ENCODE measurements around the gene KRT86.

KRT86 gene

DNA sequence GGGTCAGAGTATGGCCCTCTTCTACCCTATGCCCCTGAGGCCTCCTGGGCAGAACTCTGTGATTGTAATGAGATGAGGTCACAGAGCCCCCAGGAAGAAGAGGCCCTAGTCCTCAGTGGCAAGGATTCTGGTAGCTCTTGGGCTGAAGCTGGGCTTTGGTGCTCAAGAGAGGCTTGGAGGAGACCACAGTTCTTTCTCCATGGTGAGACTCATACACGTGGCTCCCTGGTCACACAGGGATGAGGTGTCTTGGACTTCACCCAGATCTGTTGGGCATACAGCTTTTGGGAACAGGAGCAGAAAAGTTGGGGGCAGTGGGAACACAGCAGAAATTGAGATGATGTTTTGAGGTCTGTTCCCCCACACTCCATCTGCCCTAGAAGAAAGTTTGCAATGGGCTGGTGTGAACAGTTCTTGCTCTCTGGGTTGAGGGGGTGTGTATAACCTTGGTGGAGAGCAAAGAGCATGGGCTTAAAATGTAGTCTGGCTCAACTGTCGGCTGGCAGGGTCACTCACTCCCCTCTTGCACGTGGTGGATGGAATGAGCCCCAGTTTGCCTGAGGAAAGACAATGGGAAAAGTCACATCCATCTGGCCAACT, at the start of gene KRT86:
KRT86 (plus strand) TSS at position 125 of the 600 bp plus-strand sequence. CDS start 27,272 bp downstream, outside the sequence.
- DNase-seq: no peak

DNA sequence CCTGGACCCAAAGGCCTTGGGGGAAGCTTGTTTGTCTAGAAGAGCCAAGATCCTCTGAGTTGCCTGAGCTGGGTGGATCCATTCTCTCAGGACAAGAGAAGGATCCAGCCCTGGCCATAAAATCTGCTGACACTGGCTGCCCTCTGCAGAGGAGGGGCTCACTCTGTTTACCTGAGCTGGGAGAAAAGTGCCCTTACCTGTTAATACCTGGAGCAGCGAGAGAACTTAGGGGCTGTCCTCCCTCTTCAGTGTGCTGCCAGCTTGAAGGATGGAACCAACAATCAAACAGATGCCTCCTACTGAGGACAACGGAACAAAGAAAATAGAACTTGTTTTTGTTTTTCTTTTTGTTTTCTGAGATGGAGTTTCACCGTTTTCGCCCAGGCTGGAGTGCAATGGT, 48.7 kb upstream of the KRT86 start:
- no peak for DNase-seq

DNA sequence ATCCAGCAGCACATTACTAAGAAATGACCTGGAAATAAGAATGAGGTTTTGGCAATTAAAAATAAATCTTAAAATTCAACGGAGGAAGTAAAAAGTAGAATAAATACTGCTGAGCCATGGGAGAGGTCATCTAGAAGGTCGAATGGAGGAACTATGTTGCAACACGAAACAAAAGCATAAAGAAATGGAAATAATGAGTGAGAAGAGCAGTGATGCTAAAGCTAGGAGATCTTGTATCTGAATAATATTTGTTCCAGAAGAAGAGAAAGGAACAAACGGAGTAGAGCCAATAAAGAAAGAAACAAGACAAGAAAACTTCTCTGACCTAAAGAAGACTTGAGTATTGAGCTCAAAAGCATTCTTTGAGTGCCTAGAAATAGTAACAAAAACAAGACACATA, 48.0 kb upstream of the KRT86 start:
- DNase-seq: no peak

DNA sequence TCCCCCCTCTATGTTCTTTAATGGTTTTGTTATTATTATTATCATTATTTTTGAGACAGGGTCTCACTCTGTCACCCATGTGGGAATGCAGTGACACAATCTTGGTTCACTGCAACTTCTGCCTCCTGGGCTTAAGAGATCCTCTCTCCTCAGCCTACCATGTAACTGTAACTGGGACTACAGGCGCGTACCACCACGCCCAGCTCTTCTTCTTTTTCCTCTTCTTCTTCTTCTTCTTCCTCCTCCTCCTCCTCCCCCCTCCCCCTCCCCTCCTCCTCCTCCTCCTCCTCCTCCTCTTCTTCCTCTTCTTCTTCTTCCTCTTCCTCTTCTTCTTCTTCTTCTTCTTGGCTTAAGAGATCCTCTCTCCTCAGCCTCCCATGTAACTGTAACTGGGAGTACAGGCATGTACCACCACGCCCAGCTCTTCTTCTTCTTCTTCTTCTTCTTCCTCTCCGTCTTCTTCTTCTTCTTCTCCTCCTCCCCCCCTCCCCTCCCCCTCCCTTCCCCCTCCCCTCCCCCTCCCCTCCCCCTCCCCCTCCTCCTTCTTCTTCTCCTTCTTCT, 46.8 kb upstream of the KRT86 start:
- DNase-seq: no peak

DNA sequence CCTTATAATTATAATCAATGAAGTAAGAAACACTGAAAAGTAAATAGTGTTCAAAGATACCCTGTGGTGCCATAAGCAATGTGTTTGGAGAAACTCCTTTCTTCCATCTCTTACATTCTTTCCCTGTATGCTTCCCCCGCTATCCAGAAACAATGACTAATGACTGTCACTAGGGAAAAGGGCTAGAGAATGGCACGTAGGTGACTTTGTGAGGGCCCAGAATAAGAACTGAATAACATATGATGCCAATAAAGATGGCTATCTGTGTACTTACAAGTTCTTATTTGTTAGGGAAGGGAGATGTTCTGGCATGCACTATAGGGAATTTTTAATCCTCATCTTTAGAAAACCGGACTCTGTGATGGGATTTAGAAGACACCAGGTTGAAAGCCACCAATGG, 46.1 kb upstream of the KRT86 start:
- DNase-seq: no peak

DNA sequence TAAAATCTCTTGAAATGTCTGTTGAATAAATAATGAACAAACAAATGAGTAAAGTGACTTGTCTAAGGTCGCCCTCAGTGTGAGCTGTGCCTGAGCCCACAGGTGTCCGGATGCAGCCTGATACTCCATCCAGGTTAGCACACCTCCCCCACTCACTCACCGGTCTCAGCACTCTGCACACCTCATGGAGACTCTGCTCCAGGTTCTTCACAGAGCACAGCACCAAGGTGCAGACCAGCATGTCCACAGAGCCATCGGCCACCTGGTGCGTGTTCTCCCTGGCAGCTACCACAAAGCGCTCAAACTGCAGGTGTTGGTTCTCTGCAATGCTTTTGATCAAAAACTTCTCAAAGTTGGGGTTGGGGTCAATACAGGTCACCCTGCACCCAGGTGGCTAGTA, 45.5 kb upstream of the KRT86 start:
- no peak for DNase-seq

DNA sequence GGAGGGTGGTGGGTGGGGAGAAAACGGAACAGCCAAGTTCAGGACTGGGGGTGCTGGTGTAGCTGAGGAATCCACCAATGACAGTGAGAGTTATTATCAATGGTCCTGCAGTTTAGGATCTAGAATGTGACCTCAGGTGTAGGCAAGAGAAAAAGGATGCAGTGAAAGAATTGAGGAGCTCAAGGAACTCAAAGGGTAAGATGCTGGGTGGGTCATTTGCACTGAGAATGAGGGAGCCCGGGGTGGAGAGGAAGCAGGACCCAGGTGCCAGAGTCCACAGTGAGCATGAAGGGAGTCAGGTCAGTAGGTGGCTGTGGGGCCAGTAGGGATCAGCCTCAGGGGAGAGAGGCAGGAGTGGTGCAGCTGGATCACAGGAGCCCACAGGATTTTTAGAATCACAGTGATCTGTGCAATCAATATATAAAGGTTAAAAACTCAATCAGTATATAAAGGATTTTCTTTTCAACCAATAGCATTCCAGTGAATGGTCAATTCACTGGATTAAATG, 44.6 kb upstream of the KRT86 start:
- DNase-seq: no peak

DNA sequence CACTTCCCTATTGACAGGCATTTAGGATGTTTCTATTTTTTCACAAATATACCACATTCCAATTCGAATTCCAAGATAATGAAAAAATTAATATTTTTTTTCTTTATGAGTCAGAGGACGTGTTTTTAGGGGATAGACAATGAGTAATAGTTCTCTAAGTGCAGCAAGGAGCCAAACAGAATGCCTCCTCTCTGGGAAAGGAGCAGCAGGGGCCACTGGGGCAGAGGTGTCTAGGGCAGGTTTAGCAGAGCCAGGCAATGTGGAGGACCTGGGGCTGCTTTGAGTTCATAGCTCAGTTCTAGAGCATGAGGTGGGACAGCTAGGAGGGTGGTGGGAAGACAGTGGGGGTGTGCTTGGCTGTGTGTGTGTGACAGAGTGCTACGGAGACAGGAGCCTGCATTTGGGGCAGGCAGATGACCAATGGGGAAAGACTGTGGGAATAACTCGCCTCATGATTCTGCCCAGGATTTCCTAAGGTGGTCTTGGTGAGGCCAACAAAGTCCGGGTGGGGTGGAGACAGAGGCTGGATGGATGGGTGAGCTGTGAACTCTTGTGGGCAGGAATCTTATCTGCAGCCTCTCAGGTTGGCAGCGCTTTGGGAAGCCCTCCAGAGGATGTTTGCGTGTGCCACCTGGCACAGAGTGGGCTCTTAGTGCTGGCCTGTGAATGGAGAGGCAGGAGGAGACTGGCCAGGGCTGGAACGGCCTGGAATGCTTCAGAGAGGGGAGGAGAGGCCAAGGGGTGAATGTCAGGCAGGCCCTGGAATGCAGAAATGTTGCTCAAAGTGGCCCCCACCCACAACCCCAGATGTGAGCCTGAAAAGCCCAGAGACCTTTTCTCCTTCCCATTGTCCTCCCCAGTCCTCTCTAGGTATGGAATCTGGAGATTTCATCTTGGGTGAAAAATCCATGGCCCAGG, 43.8 kb upstream of the KRT86 start:
- no peak for DNase-seq

DNA sequence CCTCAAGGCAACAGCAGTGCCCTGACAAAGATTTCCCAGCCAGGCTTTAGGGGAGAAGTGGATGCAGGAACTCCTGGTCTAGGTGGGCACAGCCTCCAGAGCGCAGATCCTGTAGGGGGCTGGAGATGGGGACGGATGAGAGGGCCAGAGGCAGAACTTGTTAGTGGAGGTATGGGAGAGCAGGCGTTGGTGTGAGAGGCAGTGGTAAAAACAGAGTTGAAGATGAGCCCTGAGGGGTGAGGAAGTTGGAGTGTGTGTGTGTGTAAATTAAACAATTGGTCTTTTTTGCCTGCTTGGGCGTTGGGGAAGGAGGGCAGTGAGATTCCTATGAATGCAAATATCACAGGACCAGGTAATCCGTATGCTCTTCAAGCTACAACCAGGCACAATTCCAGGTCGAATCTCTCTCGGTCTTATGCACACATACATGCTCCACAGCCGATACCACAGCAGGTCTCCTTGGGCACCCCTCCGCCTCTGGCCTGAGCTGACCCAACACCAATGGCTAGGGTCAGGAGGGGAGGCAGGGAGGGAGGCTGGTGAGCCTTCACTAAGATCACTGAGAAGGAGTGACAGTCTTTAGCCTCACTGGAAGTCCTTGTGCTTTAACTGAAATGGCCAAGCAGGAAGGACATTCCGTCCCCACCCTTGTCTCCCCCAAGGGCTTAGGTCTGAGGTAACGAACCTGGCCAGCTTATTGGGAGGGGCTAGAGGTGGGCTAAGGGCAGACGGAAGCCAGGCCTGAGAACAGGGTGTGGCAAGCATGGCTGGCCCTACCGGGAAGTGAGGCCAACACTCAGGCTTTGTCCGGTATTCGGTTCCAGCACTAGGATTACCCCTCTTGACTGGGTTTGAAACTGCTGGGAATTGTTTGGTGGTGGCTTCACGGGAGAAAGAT, 42.9 kb upstream of the KRT86 start:
- DNase-seq: no peak

DNA sequence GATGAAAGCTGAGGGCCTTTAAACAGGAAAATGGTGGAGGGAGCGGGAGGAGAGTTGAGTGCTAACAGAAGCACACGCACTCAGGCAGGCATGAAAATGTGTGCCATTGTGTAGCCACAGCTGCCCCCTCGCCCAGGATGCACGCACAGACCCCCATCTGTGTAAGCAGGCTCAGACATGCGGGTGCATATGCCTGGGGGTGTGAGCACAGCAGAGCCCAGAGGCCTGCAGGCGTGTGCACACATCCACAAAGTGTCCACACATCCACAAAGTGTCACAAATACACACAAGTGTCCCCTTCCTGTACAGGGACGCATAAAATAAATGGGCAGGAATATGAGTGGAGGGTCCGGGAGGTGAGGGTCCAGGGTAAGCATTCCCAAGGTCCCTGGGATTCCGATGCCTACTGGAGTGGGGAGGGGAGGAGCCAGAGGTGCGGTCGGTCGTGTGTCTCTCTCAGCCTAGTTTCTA, 42.2 kb upstream of the KRT86 start:
- no peak for DNase-seq

DNA sequence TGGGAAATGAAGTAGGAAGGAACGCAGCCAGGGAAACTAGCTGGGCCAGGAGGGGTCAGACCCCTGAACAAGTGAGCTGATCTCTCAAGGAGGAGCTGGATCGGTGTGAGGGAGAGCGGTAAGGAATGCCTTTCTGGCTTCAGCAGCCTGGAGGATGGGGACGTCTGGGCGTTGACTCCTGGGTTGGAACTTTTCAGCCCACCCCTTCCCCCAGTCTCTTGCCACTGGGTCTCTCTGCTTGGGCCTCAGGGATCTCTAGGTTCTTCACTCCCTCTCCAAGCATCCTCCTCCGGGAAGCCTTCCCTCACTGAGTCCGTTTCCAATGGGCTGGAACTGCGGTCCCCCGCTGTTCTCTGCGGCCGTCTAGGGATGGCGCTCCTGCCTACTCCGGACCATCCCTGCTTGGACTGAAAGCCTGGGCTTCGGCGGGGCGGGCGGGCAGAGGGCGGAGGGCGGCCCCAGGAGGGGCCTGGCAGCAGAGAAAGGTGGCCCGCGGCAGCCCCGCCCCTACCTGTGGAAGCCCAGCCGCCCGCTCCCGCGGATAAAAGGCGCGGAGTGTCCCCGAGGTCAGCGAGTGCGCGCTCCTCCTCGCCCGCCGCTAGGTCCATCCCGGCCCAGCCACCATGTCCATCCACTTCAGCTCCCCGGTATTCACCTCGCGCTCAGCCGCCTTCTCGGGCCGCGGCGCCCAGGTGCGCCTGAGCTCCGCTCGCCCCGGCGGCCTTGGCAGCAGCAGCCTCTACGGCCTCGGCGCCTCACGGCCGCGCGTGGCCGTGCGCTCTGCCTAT, 41.6 kb upstream of the KRT86 start, which contains the start of gene KRT7:
KRT7 (plus strand) TSS at position 570 of the 788 bp plus-strand sequence; CDS start at position 624, 54 bp downstream.
- DNase-seq: no peak

DNA sequence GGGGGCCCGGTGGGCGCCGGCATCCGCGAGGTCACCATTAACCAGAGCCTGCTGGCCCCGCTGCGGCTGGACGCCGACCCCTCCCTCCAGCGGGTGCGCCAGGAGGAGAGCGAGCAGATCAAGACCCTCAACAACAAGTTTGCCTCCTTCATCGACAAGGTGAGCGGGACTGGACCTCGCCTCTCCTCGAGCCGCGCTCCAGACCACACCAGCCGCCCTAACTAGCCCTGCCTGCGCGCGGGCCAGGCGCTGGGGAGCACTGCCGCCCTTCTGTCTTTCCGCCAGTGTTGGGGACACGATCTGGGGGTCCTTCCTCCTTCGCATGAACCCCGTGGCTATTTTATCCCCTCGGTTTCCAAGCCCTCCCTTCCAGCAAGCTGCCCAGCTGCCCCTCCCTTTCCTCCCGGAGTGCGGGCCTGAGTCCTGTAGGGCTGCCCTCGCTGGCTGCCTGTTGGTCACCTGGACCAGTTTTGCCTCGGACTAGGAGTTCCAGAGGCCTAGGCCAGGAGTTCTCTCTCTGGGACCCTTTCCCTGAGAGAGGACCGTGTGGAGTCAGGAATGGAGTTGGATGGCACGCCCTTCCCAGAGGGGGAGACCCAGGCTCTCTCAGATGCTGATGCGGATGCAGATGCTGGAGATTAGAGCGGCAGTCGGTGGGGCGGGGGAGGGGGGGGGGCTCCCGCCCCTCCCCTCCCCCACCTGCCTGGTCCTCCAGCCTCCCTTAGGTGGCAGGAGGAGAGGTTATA, 40.8 kb upstream of the KRT86 start:
- DNase-seq: no peak

DNA sequence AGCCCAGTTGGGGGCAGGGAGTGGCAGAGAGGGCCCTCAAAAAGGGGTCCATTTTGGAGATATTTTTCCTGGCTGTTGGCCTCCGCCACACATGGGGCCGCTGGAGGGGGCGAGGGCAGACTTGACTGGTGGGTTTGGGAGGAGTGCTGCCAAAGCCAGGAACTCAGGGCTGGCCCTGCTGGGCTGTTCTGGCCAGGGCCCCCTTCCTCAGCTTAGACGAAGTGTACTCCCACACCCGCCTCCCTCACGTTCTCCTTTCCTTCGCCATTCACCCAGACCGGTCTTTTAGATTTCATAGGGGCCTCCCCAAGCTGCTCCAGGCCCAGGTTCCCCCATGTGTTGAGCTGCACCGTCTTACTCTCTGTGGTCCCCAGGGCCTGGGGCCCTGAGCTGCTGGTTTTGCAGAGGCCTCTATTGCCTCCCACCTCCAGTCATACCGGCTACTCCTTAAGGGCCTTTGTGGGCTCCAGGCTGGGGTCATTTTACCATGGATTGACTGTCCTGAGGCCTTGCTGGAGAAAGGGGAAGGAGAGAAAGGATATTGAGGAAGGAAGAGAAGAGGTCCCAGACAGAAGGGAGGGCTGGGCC, 40.1 kb upstream of the KRT86 start:
- DNase-seq: no peak

DNA sequence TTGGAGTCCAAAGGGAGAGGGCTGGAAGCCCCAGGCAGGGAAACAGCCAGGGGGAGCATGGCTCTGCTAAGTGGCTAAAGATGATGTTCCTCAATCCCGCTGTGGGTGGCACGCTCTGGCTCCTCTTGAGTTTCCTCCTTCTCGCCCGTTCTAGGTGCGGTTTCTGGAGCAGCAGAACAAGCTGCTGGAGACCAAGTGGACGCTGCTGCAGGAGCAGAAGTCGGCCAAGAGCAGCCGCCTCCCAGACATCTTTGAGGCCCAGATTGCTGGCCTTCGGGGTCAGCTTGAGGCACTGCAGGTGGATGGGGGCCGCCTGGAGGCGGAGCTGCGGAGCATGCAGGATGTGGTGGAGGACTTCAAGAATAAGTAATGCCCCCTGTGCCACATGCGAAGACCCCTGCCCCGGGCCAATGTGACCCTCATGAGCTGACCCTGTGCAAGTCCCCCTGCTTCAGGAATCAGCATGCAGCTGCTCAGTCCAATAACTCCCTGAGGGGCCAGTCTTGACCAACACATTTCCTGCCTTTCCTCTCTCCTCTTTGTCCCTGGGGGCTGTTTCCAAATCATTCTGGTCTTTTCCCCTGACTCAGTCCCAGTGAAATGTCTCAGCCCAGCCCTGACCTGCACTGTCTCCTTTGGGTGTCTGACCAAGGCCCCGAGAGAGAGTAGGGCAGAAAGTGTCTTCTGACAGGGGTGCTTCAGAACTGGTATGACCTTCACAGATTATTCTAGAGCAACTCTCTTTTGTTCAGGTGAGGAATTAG, 39.3 kb upstream of the KRT86 start:
- DNase-seq: no peak

DNA sequence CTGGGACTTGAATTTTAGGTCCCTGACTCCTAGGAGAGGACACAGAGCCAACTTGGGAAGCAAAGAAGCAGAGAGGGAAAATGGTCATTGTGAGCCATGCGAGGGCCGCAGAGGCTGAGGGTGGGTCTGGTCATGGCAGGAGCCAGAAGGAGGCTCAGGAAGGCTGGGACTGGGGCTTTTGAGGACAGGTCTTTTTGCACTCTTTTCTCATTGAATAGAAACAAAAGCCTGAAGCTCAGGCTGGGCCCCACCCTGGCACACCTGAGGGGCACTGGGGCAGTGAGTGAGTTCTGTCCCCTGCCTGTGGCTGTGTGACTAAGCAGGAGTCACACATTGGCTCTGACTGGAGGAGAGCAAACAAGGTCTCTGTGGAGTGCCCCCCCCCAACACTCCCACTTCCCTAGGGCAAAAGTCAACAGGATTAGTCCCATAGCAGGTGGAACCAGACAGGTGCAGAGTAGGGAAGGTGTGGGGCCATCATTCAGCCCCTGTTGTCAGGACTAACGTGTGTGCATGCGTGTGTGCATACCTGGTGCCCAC, 38.6 kb upstream of the KRT86 start:
- DNase-seq: no peak

DNA sequence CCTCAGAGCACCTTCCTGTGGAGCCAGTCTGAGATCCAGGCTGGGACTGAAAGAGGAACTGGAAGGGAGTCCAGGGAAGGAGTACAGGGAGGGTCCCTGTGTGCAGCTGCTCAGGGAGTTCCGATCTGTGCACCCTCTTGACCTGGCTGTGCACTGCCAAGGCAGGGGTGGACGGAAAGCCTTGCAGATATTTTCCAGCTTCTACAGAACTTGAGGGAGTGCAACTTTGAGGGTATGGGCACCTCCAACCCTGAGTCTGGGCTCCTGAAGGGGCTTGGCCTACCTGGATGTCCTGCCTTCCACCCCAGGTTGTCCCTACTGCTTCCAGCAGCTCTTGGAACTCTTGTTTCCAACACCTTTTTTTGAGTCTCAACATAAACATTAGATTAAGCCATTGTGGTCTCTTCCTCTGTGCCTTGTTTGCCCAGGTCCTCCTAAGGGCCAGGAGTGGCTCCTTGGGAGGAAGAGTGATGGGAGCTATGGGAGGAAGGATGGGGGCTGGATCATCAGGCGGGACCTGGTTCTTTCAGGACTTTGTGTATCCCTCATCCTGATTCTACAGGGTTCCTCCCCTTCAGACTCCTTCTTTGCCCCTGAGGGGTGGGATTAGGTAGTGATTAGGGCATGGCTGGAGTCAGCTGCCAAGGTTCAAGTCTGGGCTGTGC, 37.9 kb upstream of the KRT86 start:
- DNase-seq: no peak

DNA sequence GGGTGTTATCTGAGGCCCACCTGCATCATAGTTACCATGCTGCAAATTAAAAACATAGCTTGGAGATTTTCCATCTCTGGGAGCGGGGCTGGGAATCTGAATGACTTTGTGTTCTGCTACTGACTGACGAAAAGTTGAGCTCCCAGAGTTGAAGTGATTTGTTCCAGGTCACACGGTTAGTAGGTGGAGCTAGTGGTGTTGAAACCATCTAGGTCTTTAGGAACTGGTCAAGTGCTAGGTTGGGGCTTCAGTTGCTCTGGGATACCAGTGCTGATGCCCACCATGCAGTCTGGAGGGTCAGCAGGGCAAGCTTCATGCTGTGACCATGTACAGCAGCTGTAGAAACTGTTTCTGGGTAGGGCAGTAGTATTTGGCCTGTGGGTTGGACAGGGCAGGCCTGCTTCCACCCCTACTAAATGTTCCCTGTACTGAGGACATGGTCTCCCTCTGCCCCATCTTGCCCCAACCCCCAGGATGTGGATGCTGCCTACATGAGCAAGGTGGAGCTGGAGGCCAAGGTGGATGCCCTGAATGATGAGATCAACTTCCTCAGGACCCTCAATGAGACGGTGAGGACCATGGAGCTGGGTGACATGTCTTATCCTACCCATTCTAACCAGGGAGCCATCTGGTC, 36.1 kb upstream of the KRT86 start:
- DNase-seq: no peak

DNA sequence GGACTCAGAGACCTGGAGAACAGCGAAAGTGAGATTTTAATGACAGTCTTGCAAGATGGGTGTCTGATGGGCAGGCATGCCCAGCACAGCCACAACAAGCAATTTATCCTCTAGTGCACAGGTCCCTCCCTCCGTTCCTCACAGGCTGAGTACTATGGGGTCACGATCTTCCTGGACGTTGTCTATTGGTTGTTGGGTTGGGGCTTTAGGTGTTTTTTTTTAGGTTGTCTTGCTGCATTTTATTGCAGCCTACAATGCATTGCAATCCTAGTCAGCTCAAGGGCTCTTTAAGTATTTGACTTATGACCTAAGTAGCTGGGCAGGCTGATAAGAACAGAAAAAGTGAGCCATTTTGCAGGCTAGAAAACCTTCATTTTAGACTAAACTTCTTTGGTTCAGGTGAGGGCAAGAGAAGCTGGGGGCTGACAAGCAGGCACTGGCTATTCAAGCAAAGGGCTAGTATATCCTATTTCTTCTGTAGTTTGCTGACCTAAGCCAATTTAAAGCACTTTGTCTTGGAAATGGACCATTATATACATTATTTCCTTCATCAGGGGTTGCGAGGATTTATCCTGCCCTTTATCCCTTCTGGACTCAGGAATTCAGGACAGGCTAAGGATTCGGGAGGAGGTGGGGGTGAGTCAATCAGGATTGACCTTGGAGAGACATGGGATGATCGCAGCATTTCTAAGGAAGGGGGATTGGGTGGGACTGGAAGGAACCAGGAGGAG, 35.4 kb upstream of the KRT86 start:
- DNase-seq: no peak
